Stimulated activated CD4-positive, alpha-beta T cell treated with anti-CD3 and anti-CD28 coated beads, Interleukin-1b, Interleukin-23, amount 100 ng/mL, for 1 hour (primary cell): ENCODE measurements around the gene SLC25A39.
"Not testable (repeated sequence)": the region's sequence is repeated elsewhere in the genome, so short reads cannot be mapped to it uniquely, and the experiment has no call there.

ENCODE experiments used
- DNase-seq, 2 donors: peaks; one replicate each; pipeline ENCODE4 v3.0.0-alpha.2; 2020; ENCODE audit warnings: low read depth in 2 of 2

The SLC25A39 gene

GRCh38 chr17:44335564-44335963, 10.9 kb upstream of the SLC25A39 start:
- DNase-seq = no peak

DNA sequence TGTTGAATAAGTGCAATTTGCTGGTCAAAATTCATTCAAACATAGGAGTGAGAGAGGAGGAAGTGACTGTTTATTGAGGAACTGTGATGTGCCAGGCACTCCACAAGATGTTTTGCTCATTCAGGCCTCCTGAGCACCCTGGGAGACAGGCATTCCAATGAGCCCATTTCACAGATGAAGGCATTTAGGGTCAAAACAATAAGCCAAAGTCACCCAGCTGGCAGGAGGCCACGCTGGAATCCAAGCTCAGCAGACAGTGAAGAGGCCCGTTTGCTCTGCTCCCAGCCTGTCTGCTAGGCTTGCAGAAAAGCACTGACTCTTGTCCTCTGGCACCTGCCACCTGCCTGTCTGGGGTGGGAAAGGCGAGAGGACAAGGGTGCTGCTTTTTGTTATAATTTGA, 10.1 kb upstream of the SLC25A39 start:
- no peak for DNase-seq

DNA sequence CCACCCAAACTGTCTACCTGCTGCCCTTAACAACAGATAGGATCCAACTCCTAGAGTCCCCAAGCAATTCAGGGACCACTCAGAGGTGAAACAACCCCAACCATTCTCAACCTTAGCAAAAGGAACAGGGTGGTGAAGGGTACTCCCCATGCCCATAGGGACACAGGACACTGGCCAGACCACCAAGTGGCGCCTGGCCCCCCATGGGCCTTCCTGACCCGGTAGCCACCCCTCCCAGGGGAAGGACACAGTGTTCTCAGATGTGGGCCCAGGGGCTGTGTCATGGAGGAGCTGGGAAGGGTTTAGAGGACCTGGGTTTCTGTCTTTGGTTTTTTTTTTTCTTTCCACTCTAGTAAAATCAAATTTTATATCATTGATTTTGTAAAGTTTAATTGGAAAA, 9.7 kb upstream of the SLC25A39 start:
- no peak for DNase-seq

GRCh38 chr17:44333371-44333770, 8.7 kb upstream of the SLC25A39 start:
- DNase-seq = no peak

- DNase-seq = peak; percentile 30 to 39
Observed at GRCh38 chr17:44331249-44331760, 6.7 kb upstream of the SLC25A39 start.

DNA sequence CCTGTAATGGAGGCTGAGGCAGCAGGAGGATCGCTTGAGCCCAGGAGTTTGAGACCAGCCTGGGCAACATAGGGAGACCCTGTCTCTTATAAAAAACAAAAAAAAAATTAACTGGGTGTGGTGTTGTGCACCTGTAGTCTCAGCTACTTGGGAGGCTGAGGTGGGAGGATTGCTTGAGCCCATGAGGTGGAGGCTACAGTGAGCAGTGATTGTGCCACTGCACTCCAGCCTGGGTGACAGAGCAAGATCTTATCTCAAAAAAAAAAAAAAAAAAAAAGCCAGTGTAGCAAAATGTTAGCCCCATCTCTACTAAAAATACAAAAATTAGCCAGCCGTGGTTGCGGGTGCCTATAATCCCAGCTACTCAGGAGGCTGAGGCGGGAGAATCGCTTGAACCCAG, 5.6 kb upstream of the SLC25A39 start:
- not testable (repeated sequence) for DNase-seq

DNA sequence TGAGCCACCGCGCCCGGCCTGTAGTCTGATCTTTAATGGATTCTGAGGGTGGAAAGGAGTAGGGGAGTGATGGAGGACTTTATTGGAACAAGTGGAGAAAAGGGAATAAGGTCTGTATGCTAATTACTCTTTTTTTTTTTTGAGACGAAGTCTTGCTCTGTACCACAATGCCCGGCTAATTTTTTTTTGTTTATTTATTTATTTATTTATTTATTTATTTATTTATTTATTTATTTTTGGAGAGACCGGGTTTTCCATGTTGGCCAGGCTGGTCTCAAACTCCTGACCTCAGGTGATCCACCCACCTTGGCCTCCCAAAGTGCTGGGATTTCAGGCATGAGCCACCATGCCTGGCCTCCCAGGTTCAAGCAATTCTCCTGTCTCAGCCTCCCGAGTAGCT, 4.9 kb upstream of the SLC25A39 start:
- not testable (repeated sequence) for DNase-seq

DNA sequence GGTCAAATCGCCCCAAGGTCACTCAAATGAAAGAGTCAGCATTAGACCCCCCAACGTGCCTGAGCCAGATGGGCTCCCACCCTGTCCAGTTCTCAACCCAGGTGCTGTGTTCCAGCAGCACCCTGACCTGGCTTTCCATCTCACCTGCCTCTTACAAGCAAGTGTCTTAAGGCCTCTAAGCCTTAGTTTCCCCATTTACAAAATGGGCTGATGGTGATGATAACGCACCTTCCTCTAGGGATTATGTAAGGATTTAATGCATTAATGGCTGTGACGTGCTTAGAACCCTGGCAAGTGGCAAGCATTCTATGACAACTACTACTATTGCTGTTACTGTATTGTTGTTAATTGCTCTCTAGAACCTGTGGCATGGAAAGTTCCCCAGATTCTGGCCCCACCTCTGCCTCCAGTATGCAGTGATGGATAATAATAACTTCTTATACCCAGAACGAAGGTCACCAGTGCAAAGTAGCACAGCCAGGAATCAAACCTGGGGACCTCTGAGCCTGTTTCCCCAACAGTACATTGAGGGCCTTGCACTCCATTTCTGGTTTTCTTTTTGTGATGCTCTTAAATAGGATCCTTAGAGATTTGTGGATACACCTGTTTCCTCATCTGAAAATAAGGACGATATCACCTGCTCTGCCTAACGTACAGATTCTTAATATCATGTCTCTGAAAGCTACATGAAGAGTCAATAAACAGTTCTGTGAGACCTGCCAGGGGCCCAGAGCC, 3.3 kb upstream of the SLC25A39 start:
- no peak for DNase-seq

- peak; percentile 81 to 86 for DNase-seq
Observed at GRCh38 chr17:44326861-44327444, 2.3 kb upstream of the SLC25A39 start.

- no peak for DNase-seq
Observed at GRCh38 chr17:44324092-44324570, 492 bp downstream of the SLC25A39 start.

GRCh38 chr17:44323359-44324091, 1.1 kb downstream of the SLC25A39 start:
- no peak for DNase-seq

DNA sequence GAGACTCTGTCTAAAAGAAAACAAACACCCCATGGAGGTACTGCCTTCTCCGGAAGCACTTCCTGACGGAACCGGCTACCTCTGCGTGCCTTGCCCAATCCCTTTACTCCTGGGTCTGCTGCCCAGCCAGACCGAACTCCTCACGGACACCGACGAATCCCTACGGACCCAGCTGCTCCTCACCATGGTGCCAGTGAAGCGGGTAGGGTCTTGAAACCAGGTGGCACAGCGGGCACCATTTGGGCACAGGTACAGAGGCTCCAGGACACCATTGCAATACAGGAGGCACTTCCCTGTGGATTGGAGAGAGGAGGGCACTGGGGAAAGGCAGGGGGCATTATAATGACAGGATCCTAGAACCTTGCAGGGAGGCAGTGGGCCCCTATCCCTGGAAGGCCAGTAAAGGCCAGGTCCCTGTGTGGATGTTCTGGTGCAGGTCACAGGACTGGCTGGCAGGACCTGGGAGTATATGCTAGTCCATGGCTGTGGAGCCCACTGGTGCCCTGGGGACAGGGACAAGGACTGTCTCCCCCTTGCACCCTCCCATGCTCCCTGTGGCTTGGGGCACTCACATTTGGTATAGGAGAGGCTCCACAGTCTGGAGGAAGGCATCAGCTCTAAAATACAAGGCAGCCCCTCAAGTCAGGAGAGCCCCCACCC, 2.3 kb downstream of the SLC25A39 start:
- no peak for DNase-seq

DNA sequence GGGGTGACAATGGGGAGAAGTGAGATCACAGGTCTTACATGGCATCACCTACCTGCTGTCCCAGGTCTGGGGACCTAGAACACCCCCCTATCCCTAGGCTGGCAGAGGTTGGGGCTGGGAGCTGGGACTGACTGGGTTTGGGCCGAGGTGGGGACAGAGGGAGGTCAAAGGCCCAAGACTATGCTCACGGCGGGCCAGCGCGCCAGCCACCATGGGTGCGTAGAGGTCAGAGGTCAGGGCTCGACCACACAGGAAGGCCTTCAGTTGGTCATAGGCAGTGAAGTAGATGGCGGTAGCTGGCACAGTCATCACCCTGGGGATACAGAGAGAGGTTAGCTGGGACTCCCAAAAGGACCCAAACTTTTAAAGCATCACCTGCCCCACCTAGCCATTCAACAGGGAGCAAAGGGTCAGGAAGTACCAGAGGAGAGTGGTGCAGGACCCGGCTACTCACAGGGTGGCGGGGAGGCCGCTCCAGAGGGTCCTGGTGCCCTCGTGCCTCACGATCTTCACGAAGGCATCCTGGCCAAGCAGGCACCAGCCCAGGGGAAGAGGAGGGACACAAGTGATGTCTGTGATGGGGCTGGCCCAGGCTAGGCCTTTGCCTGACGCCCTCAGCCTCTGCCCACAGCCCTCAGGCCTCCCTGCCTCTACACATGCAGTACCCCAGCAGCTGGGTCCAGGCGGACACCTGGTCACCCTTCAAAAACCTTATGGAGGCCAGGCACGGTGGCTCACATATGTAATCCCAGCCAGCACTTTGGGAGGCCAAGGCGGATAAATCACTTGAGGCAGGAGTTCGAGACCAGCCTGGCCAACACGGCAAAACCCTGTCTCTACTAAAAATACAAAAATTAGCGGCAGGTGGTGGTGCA, 3.1 kb downstream of the SLC25A39 start:
- DNase-seq = no peak

GRCh38 chr17:44320066-44320465, 4.6 kb downstream of the SLC25A39 start:
- DNase-seq = no peak

GRCh38 chr17:44318077-44318892, 6.3 kb downstream of the SLC25A39 start:
- DNase-seq = no peak

- DNase-seq = no peak
Observed at GRCh38 chr17:44317545-44317944, 7.1 kb downstream of the SLC25A39 start.

GRCh38 chr17:44315760-44316731, 8.6 kb downstream of the SLC25A39 start:
- no peak for DNase-seq

- peak in 1 of 2 donors; percentile 29 for DNase-seq
Observed at GRCh38 chr17:44314869-44315661, 9.6 kb downstream of the SLC25A39 start.
